Suppressor macrophage treated with lipopolysaccharide for 4 hours (primary cell): ENCODE data around the gene FRMD4A.
"Not testable (repeated sequence)": the region's sequence is repeated elsewhere in the genome, so short reads cannot be mapped to it uniquely, and the experiment has no call there.

ENCODE experiments used
- DNase-seq: peaks from one replicate; pipeline ENCODE4 v3.0.0-alpha.2; 2020

Gene FRMD4A

DNA sequence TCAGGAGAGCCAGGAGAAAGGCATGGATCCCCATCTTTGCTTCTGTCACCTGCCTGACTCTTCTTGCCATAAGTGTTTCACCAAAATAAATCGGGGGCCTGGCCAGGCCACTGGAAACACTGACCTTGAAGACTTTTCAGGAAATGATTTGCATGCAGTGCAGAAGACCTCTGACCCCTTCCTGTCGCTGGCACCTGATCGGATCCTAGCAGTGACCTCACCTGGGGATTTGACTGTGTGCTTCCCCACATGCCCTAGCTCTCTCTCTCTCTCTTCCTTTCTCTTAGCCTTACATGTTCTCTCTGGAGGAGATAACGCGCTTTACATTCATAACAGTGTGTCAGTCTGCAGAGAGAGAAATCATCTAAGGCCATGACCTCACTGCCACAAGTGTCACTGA lies 500.9 kb downstream of the FRMD4A start:
- no peak for DNase-seq

DNA sequence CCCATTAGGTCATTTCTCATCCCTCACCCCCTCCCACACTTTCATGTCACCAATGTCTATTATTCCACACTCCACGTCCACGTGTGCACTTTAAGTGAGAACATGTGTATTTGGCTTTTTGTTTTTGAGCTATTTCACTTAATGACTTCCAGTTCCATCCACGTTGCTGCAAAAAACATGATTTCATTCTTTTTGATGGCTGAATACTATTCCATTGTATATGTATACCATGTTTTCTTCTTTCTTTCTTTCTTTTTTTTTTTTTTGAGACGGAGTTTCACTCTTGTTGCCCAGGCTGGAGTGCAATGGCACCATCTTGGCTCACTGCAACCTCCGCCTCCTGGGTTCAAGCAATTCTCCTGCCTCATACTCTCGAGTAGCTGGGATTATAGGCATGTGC lies 502.4 kb downstream of the FRMD4A start:
- not testable (repeated sequence) for DNase-seq

DNA sequence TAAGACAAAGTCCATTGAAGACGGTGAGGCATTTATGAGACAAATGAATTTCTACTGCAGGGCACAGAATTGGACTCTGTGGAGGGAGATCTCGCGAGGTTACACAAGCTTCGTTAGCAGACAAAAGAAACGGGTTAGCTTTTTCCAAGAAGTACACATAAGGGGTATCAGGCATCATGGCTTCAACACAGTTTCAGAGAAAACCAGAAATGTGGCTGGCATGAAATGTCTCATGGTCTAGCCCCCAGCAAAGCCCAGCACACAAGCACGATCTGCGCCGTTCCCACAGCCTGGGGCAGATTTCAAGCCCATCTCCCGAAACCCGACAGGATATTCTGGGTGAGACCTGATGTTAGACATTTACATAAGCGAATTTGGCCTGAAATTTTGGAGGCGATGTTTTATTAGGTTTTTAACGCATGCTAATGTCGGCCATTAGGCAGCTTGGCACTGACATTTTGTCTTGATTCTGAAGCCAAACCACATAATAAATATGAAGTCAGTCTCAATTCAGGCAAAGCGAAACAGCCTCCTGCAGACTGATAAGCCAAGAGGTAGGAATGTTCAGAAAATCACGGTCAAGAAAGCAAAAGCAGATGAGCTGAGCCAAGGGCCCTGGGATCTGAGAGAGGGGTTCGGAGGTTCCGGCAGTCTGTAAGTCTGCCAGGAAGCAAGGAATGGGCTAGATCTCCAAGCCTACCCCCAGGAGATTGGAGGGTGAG lies 503.5 kb downstream of the FRMD4A start:
- DNase-seq: no peak

DNA sequence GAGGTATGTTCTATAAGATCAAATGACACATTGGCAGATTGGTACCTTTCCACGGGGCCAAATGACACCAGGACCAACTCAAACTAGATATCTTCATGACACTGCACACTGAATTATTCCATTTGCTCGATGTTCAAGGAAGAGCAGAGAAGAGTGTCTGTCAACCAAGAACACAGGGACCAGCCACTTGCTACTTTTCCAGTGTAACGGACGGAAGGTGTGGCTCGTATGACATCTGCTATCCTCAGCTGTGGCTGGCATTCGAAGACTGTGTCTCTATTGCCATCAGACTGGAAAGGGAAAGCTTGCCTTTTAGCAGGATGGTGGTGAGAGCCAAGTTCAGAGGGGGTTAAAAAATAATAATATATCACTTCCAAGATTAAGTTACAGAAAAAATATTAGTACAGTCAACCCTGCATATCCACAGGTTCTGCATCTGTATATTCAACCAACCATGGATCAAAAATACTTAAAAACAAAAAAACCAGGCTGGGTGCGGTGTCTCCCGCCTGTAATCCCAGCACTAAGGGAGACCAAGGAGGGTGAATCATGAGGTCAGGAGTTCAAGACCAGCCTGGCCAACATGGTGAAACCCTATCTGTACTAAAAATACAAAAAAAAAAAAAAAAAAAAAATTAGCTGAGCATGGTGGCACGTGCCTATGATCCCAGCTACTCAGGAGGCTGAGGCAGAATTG lies 506.9 kb downstream of the FRMD4A start:
- no peak for DNase-seq

DNA sequence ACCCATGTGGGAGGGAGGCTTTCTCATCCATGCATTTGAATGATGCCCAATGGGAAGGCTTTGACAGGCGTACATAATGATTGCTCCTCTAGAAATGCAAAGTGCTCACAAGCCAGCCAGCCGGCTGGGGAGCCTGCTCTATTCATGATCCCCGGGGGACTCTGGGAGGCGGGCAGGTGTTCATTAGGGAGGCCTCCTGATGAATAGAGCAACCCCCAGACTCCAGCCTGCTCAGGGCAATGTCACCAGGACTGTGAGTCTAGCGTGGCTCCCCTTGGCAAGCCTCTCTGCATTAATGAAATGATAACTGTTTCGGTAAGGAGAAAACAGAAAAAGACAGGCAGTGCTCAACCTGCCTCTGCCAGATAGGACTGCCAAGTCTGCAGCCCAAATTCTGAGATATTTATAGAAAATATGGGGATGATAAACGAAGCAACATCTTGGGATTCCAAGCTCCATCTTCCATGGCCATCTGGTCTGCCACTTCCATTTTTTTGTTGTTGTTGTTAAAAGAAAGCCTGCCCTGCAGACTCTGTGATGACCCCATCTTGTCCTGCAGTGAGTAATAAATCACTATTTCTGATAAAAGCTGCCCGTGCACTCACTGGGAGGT lies 507.5 kb downstream of the FRMD4A start:
- DNase-seq: no peak

DNA sequence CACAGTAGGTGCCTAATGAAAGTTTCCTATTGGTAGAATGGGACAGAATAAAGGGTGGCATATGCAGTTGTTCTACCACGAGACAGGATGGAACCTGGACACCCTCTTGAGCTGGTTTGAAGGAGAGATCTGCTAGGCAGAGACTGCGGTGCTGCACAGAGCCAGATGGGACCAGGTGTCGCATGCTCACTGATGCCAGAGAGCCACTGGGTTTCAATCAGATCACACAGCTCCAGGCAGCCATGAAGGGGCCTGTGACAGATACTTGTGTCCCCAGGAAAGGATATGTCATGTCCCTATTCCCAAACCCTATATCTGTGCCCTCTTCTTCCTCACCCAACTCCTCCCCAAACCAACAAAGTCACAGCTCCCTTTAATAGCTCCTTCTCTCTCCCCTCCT lies 508.2 kb downstream of the FRMD4A start:
- DNase-seq: no peak

DNA sequence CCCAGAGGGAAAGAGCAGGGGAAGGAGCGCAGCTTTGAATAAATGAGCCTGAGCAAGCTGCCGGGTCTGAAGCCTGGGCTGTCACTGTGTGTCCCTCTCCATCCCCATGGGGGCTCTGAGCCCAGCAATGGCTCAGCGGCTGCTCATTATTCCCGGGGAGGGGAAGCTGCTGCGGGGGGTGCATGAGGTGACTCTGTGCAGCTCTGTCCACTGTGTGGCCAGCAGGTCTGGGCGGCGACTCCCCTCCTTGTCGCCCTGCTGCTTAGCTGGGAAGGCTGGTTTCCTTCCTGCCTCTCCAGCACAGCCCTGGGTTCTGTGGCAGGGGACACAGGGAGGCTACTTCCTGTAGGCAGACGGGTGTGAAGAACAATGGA lies 509.8 kb downstream of the FRMD4A start:
- DNase-seq: no peak

DNA sequence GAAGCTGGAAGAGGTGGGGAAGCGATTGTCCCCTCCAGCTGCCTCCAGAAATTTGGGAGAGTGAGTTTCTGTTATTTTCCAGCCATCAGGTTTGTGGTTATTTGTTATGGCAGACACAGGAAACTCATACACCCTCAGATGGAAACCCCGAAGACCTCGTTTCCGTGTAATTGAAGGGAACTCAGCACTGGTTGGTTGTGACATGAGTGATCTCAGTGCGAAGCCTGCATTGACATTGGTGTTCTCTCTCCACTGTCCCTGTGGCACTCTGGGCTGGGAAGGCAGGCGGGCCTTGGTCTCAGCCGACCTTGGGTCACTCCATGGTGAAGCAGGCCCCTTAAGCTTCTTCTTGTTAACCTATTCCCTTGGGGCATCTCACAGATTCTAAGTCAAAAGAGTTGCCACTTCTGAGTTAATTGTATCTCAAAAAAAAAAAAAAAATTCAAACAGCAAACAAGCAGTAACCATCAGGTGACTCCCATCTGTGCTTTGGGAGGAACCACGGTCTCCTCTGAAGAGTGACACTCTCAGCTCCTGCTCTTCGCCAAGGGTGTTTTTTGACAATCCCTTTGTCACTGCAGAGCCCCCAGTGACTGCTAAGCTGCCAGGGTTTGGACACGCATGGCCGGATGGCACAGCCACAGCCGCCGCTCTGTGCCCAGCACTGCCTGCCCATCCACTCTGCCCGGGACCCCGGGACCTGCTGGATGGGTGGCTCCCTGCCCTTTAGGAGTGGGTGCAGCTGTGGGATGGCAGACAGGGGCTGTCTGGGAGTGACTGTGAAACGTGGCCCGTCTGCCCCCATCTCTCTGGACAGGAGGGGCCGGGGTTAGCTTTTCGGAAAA lies 510.4 kb downstream of the FRMD4A start:
- no peak for DNase-seq

DNA sequence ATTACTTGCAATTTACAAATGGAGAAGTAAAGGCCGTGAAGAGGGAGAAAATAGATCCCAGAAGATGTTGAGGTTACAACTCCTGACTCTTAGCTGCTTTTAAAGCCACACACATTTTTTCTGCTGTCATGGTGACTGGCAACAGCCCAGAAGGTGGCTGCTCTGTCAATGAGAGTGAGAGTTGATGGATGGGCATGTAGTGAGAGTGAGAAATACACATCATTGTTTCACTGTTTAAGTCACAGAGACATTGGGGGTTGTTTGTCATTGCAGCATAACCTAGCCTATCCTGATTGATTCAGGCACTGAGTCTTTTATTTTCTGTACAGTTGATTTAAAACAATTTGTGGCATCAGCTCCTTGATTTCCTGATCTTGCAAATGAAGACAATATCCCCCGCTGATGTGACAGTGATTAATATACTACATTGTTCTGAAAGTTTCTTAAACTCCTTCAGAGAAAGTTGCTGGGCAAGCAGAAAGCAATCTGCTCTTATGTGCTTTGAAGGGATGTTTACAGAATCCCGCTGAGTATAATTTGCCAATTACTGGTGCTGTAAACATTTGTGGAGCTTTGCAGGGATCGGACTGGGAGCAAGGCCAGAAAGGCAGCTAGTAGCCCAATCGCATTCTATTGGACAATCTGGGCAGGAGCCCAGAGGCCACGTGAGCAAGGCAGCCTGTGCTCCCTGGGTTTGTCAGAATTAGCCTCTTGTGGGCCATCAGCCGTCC lies 514.4 kb downstream of the FRMD4A start:
- DNase-seq: no peak

DNA sequence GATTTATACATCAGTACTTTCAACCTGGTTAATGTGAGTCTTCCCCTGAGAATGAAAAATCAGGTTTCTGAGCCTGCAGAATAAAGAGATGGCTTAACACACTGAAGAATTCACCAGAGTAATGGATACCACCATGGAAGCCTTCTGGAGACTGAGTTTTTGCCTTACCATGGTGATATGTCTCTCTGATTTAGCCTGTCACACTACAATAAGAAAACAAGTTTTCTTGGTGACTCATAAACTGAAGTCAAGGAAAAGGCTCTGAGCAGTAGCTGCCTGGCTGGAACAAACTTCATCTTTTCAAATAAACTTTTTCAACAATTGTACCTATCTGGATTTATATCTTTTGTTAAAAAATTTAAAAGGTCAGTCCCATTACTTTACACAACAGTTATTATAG lies 515.0 kb downstream of the FRMD4A start:
- no peak for DNase-seq

DNA sequence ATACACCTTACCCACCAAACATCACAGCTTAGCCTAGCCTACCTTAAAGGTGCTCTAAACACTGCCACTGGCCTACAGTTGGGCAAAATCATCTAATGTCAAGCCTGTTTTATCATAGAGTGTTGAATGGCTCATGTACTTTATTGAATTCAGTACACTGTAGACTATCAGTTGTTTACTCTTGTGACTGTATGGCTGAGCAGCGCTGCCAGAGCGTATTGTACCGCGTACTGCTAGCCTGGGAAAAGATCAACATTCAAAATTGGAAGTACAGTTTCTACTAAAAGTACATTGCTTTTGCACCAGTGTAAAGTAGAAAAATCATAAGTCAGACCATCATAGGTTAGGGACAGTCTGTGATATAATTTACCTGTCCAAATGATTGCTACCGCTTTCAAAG lies 517.2 kb downstream of the FRMD4A start:
- DNase-seq: no peak

DNA sequence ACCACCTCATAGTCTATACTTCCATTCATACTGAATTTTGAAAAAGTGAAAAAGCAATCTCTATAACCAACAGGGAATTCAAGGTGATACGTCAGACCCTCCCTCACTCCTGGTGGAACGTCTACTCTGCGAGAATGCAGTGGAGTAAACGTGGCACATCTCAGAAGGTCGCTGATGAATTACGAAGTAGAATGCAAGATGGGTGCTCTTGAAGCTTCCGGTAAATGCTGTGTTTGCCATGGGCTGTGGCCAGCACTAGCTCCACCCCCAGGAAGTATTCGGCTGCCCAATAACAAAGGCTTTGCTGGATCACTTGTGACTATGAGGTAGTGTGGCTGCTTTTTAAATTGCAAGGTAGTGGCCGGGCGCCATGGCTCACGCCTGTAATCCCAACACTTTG lies 517.9 kb downstream of the FRMD4A start:
- no peak for DNase-seq

DNA sequence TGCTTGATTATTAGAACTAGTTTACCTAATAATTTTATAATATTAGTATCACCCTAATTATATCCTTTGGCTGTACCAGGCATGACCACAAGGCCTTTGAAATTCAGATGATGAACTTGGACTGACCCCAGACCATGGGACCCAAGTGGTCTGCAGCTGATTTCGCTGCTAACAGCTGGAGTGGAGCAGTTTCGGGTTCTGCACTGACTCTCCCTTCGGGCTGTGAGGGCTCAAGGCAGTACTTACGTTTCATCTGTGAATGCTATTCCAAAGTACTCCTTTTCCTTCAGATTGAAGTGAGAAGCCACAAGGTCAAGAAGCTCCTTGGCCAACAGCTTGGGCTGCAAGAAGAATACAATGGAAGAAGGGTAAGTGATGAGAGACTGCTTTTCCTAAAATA lies 520.2 kb downstream of the FRMD4A start:
- DNase-seq: no peak

DNA sequence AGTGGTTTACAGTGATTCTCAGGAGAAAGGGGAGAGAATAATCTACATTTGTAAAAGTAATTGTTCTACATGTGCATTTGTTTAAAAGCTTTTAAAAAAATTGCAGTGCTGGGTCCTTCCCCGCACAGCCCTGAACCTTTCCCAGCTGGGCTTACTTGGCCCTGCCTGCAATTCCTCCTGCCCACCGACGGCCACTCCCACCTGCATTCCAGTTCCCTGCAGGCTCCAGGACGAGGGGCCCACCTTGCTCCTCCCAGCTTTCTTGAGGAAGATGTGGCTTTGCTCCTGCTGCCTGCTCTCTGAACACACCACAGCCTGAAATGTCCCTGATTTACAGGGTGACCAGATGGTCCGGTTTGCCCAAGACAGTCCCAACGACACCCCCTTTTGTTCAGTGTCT lies 521.3 kb downstream of the FRMD4A start:
- no peak for DNase-seq

DNA sequence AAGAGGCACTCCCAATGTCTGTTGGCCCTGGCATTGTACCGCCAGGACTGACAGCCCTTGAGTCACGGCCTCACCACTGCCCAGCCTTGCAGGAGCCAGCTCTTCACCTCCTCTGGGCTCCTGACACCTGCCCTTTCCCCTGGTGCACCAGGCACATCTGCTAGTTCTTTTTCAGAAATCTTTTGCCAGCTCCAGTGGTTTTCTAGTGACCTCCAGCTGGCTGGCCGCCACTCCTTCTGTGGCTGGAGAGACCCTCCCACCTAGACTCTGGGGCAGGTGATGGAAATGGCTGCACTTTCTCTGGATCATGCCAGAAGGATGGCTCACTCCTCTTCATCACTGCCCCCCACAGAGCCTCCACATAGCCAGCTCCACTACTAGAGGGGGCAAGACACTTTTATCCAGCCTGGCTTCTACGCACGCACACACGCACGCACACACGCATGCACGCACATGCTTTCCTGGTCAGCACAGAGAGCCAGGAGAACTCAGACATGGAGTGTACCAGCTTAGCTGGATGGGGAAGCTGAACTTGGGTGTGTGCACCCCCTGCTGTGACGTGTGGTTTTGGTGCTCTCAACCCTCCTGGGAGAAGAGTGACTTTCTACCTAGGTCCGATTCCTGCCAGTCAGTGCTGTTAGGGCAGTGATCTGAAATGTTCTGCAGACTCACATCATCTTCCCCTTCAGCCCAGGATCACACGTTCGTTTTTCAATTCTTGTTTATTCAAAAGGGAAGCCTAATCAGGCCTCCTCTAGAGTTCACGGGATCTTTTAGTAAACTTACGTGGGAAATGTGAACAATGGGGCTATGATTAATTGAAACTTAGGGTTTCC lies 522.0 kb downstream of the FRMD4A start:
- DNase-seq: no peak

DNA sequence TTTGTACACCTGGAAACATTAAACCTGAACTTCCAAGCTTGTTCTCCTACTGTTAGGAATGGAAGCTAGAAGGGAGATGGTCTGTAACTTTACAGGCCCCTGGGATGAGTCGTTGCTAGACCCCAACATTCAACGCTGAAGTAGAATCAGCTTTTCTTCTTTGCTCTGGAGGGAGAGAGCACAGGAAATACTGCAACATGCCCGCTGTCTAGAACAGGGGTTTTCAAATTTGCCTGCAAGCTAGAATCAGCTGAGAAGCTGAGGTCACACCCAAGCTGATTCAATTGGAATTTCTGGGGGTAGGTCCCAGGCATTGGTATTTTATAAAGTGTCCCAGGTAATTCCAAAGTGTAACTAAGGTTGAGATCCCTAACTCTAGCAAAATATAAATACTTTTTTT lies 524.3 kb downstream of the FRMD4A start:
- DNase-seq: no peak

DNA sequence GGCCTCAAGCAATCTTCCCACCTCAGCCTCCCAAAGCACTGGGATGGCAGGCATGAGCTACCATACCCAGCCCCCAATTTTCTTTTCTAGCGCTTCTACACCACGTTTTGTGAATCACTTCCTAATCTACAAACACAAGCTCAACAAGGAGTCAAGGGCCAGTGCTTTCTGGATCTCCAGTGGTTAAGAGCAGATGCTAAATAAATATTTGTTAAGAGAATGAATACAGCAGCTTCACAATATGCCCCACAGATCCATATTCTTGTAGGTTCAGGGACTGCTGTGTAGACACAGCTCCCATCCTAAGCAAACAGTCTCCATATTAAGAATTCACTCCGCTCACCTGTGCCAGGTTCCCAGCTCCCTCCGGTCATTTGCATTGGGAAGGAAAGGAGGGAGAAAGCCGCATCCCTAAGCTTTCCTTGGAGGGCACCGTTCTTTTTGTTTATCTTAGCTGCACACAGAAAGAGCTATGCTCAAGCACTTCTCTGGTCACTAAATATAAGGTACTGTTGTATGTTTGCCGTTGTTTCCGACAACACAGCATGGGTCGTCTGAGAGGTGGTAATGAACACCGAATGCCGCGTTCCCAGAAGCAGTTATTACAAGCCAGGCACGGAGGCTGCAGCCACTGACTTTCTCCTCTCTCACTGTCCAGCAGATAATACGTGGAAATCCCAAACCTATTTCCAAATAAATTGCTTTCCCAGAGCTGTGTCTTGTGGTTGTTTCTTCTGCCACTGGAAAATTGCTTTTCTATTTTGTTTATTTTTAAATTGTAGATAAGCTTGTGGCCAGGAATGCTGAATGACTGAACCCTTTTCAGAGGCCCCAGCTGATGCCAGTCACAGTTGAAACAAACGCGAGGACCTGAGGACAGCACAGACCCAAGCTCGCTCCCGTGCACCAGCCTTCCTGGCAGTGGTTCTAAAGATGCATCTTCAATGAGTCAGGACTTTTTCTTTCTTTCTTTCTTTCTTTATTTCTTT lies 526.9 kb downstream of the FRMD4A start:
- DNase-seq: no peak

DNA sequence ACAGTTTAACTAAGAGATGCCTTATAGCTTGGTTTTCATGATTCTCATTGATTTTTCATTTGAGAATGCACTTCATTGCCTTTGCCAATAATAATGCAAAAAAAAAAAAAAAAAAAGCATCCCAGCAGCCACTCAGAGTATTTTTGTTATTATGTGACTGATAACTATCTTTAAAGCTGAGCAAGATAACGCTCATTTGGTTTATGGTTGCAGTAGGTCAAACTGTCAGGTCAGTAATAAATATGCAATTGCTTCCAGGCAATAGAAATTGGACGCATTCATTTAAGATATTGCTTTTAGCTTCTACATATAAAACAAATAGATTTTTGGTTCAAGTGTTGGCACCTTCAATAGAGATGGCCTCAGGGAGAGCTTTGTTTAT lies 528.8 kb downstream of the FRMD4A start:
- no peak for DNase-seq

DNA sequence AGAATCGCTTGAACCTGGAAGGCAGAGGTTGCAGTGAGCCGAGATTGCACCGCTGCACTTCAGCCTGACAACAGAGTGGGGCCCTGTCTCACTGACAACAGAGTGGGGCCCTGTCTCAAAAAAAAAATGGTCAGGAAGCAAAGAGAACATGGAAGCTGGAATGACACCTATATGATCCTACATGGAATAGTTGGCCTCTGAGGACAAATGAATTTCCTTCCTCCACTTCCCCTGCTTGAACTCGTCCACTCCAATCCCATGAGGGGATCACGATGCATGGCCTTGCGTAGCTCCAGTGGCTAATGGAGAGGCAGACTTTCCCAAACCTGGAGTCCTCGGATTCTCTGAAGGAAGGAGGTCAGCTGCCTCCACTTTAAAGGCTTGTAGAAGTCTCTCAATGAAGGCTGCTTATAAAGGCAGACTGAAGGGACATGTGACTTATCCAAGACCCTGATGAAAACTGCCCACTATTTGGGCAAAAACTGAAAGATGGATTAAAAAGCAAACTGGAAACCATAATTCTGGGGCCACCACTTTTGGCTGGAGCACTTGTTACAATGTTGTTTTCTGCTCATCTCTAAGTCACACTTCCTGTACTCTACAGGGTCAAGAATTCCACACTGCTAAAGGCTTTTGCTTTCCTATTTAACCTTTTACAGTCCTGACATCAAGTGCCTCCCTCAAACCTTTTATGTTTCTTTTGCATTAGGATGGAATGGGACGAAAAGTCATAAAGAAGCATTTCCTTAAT lies 529.4 kb downstream of the FRMD4A start:
- no peak for DNase-seq

DNA sequence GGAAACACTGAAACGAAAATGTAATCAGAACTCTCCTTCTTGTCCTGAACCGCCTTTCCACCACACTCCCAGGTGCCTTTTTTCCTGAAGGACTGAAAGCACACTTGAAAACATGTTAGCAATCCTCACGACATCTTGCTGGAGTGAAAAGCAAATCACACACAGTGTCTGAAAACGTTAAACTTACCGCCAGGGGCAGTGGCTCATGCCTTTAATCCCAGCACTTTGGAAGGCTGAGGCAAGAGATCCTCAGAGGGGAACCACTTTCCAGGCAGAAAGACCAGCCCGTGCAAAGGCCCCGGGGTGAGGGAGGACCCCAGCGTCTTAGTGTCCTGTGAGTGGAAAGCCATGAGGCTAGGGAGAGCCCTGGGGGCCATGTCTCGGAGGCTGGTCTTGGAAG lies 533.6 kb downstream of the FRMD4A start:
- DNase-seq: no peak
